Neutrophil (primary cell): ENCODE measurements around the gene CHCHD6.

ENCODE experiments used
- H3K27ac ChIP-seq: fragments of 200-600 bp; sonication (generic); 2 replicates; pipeline ENCODE4 v1.5.1; 2016; ENCODE audit warnings: mild to moderate bottlenecking, moderate library complexity
- H3K27me3 ChIP-seq: fragments of 200-600 bp; sonication (generic); 2 replicates; pipeline ENCODE4 v1.6.0; 2016; ENCODE audit warnings: mild to moderate bottlenecking
- H3K36me3 ChIP-seq: fragments of 200-600 bp; sonication (generic); 2 replicates; pipeline ENCODE4 v1.5.1; 2017
- H3K4me1 ChIP-seq, 2 experiments: fragments of 200-600 bp in 1 of 2; sonication (generic) in 1 of 2; 1 replicate in 1 of 2; 2 replicates in 1 of 2; pipeline versions ENCODE4 v1.5.1 to v1.6.1; 2013 to 2016; ENCODE audit warnings: low read depth in 1 of 2, low read length in 1 of 2, mild to moderate bottlenecking in 1 of 2, moderate library complexity in 1 of 2; ENCODE audit not compliant: control insufficient read depth in 1 of 2, insufficient read depth in 1 of 2
- H3K4me3 ChIP-seq, 2 experiments: fragments of 200-600 bp in 1 of 2; sonication (generic) in 1 of 2; 1 replicate in 1 of 2; 2 replicates in 1 of 2; pipeline ENCODE4 v1.5.1; 2013 to 2016; ENCODE audit warnings: low read depth in 1 of 2, low read length in 1 of 2, mild to moderate bottlenecking in 1 of 2, moderate library complexity in 1 of 2
- H3K9me3 ChIP-seq: fragments of 200-600 bp; sonication (generic); 2 replicates; pipeline ENCODE4 v1.5.1; 2016
- TF ChIP-seq, protein P1 (sequence below): fragments of 200-600 bp; sonication (generic); IDR thresholded peaks from 2 replicates; pipeline ENCODE4 v1.5.1; 2016; ENCODE audit warnings: antibody characterized with exemption

The CHCHD6 gene

DNA sequence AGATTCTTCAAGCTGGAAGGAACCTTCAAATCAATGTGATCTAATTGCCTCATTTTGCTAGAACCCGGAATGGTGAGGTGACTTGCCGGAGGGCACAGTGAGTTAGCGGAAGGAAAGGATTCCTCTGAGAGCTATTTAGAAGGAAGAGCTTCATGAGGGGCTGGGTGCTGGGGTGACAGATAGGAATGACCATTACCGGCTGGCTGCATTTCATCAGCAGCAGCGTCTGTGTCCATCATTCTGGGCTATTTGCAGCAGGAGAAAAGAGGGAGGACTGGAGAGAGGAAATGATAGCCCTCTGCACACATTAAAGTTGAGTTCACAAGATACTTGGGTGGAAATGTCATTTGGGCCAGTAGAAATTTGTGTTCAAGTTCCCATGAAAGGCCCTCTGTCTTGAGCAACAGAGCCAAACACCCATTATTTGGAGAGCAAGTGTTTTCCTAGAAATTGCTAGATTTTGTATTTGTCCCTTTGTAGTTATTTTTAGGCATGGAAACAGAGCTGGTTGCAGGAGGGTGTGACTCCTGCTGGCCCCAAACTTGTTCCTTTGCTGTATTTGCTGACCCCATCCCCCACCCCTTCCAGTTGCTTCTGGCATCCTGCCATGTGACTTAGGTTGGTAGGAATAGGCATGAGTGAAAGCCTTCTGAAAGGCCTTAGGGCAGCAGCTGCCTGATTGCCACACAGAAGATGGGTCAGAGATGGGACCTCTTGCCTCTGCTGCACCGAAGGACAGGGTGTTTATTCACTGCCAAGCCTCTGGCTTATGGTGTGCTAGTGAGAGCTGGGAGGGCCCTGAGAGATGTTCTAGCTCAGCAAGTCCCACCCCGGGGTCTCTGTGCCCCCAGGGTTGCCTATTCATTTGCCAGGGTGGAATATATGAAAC is 191.4 kb downstream of the CHCHD6 start:
- H3K27ac ChIP-seq, result no peak overlapping the region
- H3K9me3 ChIP-seq, result no peaks in the 10 kb centered on the region
- no peak overlapping the region for H3K4me3 ChIP-seq
- H3K27me3 ChIP-seq, result peaks cover 27% of the 10 kb centered on the region
- H3K36me3 ChIP-seq, result no peaks in the 10 kb centered on the region
- H3K4me1 ChIP-seq, result no peaks in the 10 kb centered on the region
- TF ChIP-seq, protein P1, sequence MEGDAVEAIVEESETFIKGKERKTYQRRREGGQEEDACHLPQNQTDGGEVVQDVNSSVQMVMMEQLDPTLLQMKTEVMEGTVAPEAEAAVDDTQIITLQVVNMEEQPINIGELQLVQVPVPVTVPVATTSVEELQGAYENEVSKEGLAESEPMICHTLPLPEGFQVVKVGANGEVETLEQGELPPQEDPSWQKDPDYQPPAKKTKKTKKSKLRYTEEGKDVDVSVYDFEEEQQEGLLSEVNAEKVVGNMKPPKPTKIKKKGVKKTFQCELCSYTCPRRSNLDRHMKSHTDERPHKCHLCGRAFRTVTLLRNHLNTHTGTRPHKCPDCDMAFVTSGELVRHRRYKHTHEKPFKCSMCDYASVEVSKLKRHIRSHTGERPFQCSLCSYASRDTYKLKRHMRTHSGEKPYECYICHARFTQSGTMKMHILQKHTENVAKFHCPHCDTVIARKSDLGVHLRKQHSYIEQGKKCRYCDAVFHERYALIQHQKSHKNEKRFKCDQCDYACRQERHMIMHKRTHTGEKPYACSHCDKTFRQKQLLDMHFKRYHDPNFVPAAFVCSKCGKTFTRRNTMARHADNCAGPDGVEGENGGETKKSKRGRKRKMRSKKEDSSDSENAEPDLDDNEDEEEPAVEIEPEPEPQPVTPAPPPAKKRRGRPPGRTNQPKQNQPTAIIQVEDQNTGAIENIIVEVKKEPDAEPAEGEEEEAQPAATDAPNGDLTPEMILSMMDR, result no peak

DNA sequence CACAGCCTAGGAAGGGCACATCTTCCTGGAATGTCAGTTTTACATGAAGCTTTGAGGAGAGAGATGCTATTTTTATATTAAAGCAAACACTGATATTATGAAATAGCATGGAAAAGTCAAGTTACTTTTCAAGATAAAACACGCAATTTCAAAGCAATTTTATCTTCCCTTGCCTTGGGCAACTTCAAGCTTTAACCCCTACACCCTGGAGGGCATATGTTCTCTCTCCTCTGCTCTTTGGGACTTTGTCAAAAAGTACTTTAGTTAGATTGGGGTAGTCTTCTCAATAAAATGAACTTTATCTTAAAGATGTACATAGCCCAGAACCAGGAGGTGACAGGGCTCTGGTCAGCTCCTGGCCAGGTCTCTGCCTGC is 192.0 kb downstream of the CHCHD6 start:
- H3K4me1 ChIP-seq, result no peaks in the 10 kb centered on the region
- TF ChIP-seq, protein P1, result no peak
- no peaks in the 10 kb centered on the region for H3K9me3 ChIP-seq
- H3K27ac ChIP-seq, result no peak overlapping the region
- H3K4me3 ChIP-seq, result no peak overlapping the region
- no peaks in the 10 kb centered on the region for H3K36me3 ChIP-seq
- peaks cover 28% of the 10 kb centered on the region for H3K27me3 ChIP-seq

DNA sequence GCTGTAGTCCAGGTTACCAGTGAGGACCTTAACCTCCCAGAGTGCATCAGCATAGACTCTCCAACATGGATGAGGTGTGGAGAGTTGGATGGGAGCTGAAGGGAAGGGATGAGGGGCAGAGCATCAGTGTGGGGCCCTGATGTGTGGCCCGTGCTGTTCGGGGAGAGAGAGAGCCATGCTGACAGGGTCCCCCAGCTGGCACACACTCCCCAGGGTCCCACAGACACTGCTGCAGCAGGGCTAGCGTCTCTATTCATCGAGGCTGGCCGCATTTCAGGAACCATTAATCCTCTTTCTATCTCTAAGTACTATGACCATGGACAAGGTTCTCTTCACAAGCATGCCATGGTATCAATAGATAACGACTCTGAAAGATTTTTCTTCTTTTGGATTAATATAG is 192.9 kb downstream of the CHCHD6 start:
- H3K27me3 ChIP-seq, result peaks cover 36% of the 10 kb centered on the region
- no peaks in the 10 kb centered on the region for H3K4me1 ChIP-seq
- H3K27ac ChIP-seq, result no peak overlapping the region
- TF ChIP-seq, protein P1, result no peak
- no peaks in the 10 kb centered on the region for H3K9me3 ChIP-seq
- H3K4me3 ChIP-seq, result no peak overlapping the region
- no peaks in the 10 kb centered on the region for H3K36me3 ChIP-seq

DNA sequence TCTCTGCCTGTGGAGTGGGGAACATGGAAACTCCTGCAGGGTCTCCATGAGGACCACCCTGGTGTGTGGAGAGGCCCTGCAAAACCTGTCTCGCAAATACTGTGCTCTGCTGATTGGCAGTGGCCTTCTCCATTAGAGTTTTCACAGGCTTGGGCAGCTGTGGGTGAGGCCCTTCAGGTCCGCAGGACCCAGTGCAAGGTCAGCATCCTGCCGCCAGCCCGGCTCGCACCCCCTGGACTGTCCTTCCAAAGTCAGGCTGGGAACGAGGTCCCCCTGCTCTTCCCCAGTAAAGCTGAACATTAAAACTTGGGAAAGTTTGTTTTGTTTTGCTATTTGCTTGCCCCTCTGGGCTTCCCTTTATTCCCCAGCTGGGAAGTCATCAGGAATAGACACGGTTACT is 193.9 kb downstream of the CHCHD6 start:
- H3K27ac ChIP-seq, result no peak overlapping the region
- H3K4me3 ChIP-seq, result no peak overlapping the region
- no peaks in the 10 kb centered on the region for H3K9me3 ChIP-seq
- H3K36me3 ChIP-seq, result no peaks in the 10 kb centered on the region
- TF ChIP-seq, protein P1, result no peak
- peaks cover 43% of the 10 kb centered on the region for H3K27me3 ChIP-seq
- H3K4me1 ChIP-seq, result no peaks in the 10 kb centered on the region

DNA sequence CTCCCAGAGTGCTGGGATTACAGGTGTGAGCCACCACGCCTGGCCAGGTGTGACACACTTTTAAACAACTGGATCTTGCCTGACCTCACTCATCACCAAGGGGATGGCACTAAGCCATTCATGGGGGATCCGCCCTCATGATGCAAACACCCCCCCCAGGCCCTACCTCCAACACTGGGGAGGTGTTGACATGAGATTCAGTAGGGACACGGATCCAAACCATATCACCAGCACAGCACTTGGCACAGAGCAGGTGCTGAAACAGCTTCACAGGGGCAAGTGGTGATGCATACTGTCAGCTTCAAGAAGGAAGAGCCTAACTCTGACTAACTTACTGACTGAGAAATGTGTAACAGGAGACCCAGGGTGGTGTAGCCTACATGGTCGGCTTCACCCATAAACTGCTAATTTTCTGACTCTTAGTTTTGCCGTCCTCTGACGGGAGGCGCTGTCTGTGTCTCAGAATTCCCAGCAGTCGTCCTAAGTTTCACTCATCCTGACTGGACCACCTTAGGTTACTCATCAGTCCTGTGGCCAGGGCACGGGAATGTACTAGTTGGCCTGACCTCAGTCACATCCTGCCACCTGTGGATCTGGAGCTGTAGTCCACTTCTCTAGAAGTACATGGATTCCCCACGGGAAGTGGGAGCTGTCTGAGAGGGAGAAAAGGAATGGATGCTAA is 197.0 kb downstream of the CHCHD6 start:
- TF ChIP-seq, protein P1, result no peak
- H3K27me3 ChIP-seq, result peaks cover 64% of the 10 kb centered on the region

More for the DNA sequence above, 197.0 kb downstream of the CHCHD6 start:
- H3K27ac ChIP-seq, result no peak overlapping the region
- H3K36me3 ChIP-seq, result no peaks in the 10 kb centered on the region
- no peaks in the 10 kb centered on the region for H3K4me1 ChIP-seq
- H3K9me3 ChIP-seq, result no peaks in the 10 kb centered on the region
- no peak overlapping the region for H3K4me3 ChIP-seq
